IPS-20b (cell line): ENCODE measurements around the gene COG8.

Experiments used
- H3K27ac ChIP-seq: one replicate; pipeline ENCODE4 v1.5.1; 2013; ENCODE audit warnings: low read length
- H3K27me3 ChIP-seq: 2 replicates; pipeline ENCODE4 v1.6.1; 2013; ENCODE audit warnings: mild to moderate bottlenecking, low read length, inconsistent platforms; ENCODE audit not compliant: insufficient read depth
- H3K36me3 ChIP-seq: 2 replicates; pipeline ENCODE4 v1.6.1; 2013; ENCODE audit warnings: low read depth, mild to moderate bottlenecking, inconsistent platforms, low read length, moderate library complexity; ENCODE audit not compliant: insufficient read depth
- H3K4me1 ChIP-seq: 2 replicates; pipeline ENCODE4 v1.6.1; 2013; ENCODE audit warnings: mild to moderate bottlenecking, control low read depth, inconsistent platforms, low read length, moderate library complexity; ENCODE audit not compliant: insufficient read depth
- H3K4me3 ChIP-seq: 2 replicates; pipeline ENCODE4 v1.5.1; 2013; ENCODE audit warnings: mild to moderate bottlenecking, low read length, inconsistent platforms
- H3K9ac ChIP-seq: 2 replicates; pipeline ENCODE4 v1.6.1; 2013; ENCODE audit warnings: low read depth, mild to moderate bottlenecking, inconsistent platforms, low read length, moderate library complexity
- H3K9me3 ChIP-seq: 2 replicates; pipeline ENCODE4 v1.6.1; 2013; ENCODE audit warnings: mild to moderate bottlenecking, low read depth, low read length, inconsistent platforms; ENCODE audit not compliant: insufficient read depth

Gene COG8

DNA sequence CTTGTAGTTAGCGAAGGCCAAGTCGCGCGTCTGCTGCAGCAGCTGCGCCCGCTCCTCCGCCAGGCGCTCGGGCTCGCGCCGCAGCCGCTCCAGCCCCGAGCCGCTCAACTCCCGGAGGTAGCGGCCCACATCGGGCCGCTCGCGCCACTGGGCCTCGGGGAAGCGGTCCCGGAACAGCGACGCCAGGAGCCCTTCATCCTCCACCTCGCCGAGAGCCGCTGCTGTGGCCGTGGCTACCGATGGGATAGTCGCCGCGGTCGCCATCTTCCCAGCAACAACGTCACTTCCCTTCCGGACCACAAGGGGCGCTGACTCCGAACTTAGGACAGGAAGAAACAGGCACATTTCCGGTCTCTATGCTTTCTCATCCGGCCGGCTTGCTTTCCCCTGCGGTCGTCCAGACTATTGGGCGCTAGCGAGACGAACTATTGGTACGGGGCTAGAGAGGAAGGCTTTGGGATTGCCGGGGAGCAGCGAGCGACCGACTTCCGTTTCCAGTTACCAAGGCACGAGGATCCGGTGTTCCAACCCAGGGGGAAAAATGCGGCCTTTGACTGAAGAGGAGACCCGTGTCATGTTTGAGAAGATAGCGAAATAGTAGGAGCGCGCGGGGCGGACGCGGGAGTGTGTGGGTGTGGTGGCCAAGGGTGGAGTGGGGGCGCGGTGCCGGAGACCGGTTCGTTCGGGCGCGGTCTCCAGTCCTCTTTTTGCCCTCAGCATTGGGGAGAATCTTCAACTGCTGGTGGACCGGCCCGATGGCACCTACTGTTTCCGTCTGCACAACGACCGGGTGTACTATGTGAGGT, at the start of gene COG8, which contains the start of gene NIP7:
COG8 (minus strand) TSS at position 276 of the 806 bp plus-strand sequence; CDS start at position 264, 12 bp downstream.
NIP7 (plus strand) TSS at position 484 of the 806 bp plus-strand sequence; CDS start at position 542, 58 bp downstream.
- Histone ChIP-seq H3K27me3 (no peaks in the 10 kb centered on the region), H3K9ac (peak within 1 kb of the TSS; percentile 88), H3K27ac (peak within 1 kb of the TSS; percentile 89), H3K4me3 (peak within 1 kb of the TSS; percentile 83), H3K36me3 (peaks cover 62% of the 10 kb centered on the region), H3K9me3 (no peaks in the 10 kb centered on the region), H3K4me1 (peaks cover 6% of the 10 kb centered on the region; the same call in 1 of the 2 replicates)

DNA sequence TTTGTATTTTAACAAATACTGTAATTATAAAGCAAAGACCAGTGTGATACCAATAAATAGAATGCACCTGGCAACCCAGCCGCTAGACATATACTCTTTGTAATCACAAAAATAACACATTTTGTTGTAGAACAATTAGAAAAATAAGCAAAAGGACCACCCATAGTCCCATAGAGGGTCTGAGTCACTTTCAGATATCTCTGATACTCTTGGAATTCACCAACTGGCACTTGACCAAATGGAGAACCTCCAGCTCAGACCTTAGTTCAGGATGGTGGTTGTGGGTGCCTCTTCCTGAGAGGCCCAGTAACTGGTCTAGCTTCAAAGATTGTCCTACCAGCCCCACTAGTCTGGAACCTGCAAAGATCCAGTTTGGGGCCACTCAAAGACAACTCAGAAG, 47.2 kb upstream of the COG8 start:
- Histone ChIP-seq H3K4me3 (peak overlapping the region; percentile 98; the same call in 1 of the 2 replicates), H3K36me3 (peaks cover 29% of the 10 kb centered on the region), H3K4me1 (no peaks in the 10 kb centered on the region), H3K27me3 (no peaks in the 10 kb centered on the region), H3K27ac (no peak overlapping the region), H3K9me3 (no peaks in the 10 kb centered on the region), H3K9ac (no peak overlapping the region)

DNA sequence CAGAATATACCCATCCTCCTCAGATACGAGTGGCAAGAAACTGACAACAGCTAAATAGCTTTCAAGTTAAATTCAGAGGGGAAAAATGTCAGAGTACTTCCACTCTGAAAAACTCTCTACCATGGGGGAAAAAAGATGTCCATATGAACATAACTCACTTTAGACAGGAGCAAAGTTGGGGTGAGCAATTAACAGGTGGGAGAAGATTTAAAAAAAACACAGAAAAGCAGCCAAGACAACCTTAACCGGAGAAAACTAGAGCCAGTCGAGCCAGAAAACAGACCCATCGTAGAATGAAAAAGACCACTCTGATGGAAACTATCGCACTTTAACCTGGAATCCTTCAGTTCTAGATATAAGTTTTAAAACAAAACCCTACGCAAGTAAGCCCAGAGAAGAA, 45.6 kb upstream of the COG8 start:
- Histone ChIP-seq H3K27me3 (no peaks in the 10 kb centered on the region), H3K4me1 (no peaks in the 10 kb centered on the region), H3K9me3 (no peaks in the 10 kb centered on the region), H3K4me3 (peak overlapping the region; percentile 98), H3K27ac (no peak overlapping the region), H3K9ac (peak overlapping the region; percentile 96), H3K36me3 (peaks cover 43% of the 10 kb centered on the region)

DNA sequence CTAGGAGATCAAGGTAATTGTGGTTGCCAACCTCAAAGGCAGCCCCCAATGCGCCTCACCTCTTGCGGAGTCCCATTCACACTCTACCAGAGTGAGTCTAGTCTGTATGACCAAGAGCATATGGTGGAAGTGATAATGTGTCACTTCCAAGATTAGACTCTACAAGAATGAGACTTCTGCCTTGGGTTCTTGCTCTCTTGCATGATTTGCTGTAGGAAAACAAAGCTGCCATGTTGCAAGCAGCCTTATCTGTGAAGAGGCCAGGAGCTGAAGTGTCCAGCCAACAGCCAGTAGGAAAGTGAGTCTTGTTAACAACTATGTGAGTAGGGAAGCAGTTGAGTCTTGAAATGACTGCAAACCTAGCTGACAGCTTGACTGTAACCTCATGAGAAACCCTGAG, 43.1 kb upstream of the COG8 start:
- H3K4me3 ChIP-seq, result no peak overlapping the region
- no peak overlapping the region for H3K9ac ChIP-seq
- peaks cover 69% of the 10 kb centered on the region for H3K36me3 ChIP-seq
- H3K27me3 ChIP-seq, result no peaks in the 10 kb centered on the region
- no peaks in the 10 kb centered on the region for H3K4me1 ChIP-seq
- no peak overlapping the region for H3K27ac ChIP-seq
- no peaks in the 10 kb centered on the region for H3K9me3 ChIP-seq

DNA sequence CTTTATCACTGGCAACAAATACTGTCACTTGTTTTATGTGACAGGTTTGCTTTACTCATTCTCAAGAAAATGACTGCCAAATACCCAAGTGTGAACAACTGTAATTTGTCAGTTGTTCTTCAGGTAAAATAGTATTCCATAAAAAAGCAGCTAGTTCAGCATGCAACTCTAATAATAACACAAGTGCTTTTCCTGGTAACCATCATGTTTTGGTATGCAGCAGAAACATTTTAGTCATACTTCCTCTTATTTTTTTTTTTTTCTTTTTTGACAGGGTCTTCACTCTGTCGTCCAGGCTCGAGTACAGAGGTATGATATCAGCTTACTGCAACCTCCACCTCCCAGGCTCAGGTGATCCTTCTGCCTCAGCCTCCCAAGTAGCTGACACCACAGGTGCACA, 41.9 kb upstream of the COG8 start:
- Histone ChIP-seq H3K4me1 (no peaks in the 10 kb centered on the region), H3K4me3 (no peak overlapping the region), H3K27me3 (no peaks in the 10 kb centered on the region), H3K36me3 (peaks cover 70% of the 10 kb centered on the region), H3K27ac (no peak overlapping the region), H3K9me3 (no peaks in the 10 kb centered on the region), H3K9ac (no peak overlapping the region)

GRCh38 chr16:69378760-69379159, 39.4 kb upstream of the COG8 start:
- Histone ChIP-seq H3K27ac (no peak overlapping the region), H3K36me3 (peaks cover 71% of the 10 kb centered on the region), H3K9me3 (no peaks in the 10 kb centered on the region), H3K4me3 (no peak overlapping the region), H3K4me1 (no peaks in the 10 kb centered on the region), H3K9ac (no peak overlapping the region), H3K27me3 (no peaks in the 10 kb centered on the region)

- no peak overlapping the region for H3K27ac ChIP-seq
- no peaks in the 10 kb centered on the region for H3K4me1 ChIP-seq
- peaks cover 64% of the 10 kb centered on the region for H3K36me3 ChIP-seq
- H3K27me3 ChIP-seq, result no peaks in the 10 kb centered on the region
- no peaks in the 10 kb centered on the region for H3K9me3 ChIP-seq
- no peak overlapping the region; the same call in 1 of the 2 replicates for H3K9ac ChIP-seq
- no peak overlapping the region for H3K4me3 ChIP-seq
These were observed 38.7 kb upstream of the COG8 start for GRCh38 chr16:69378036-69378435.

DNA sequence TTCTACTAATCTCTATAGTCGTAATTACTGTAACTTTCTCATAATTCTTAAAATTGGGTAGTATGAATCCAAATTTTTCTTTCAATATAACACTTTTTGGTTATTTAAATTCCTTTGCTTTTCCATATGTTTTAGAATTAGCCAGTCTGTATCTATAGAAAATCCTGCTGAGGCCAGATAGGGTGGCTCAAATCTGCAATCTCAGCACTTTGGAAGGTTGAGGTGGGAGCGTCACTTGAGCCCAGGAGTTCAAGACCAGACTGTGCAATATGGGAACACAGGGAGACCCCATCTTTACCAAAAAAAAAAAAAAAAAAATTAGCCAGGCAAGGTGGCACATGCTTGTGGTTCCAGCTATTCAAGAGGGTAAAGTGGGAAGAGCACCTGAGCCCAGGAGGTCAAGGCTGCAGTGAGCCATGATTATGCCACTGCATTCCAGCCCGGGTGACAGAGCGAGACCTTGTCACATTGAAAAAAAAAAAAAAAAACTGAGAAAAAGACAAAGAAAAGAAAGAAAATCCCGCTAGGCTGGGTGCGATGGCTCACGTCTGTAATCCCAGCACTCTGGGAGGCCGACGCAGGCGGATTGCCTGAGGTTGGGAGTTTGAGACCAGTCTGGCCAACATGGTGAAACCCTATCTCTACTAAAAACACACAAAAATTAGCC, 37.2 kb upstream of the COG8 start:
- H3K36me3 ChIP-seq, result peaks cover 61% of the 10 kb centered on the region
- no peaks in the 10 kb centered on the region for H3K27me3 ChIP-seq
- H3K9me3 ChIP-seq, result no peaks in the 10 kb centered on the region
- H3K27ac ChIP-seq, result no peak overlapping the region
- H3K9ac ChIP-seq, result no peak overlapping the region
- no peak overlapping the region for H3K4me3 ChIP-seq
- no peaks in the 10 kb centered on the region for H3K4me1 ChIP-seq

DNA sequence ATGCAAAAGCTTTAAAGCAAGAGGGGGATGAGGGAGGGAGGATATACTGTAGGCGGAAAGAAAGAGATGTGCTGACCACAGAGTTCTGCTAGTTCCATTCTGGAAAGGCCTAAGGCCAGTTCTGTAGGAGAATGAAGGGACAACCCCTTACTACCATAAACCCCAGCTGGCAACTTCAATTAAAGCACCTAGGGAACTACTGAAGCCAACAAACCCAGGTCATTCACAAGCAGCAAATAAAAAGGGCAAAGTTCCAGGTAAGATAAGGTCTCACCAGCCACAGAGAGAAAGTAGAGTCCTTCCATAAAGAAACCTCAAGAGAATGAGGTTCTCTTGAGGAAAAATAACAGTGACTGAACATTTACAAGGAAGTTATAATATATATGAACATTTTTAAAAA, 33.7 kb upstream of the COG8 start:
- H3K9ac ChIP-seq, result no peak overlapping the region

DNA sequence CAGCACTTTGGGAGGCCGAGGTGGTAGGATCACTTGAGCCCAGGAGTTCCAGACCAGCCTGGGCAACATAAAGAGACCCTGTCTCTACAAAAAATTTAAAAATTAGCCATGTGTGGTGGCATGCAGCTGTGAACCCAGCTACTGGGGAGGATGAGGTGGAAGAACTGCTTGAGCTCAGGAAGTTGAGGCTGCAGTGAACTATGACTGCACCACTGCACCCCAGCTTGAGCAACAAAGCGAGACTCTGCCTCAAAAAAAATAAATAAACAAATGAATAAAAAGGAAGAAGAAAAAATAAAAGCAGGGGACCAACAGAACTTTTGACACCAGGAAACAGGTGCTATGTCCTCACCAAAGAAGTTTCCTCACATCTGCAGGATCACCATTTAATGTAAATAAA, 32.2 kb upstream of the COG8 start:
- Histone ChIP-seq H3K27ac (no peak overlapping the region), H3K4me3 (no peak overlapping the region), H3K9me3 (no peaks in the 10 kb centered on the region), H3K9ac (no peak overlapping the region), H3K36me3 (peaks cover 67% of the 10 kb centered on the region), H3K27me3 (no peaks in the 10 kb centered on the region), H3K4me1 (no peaks in the 10 kb centered on the region)

More for the DNA sequence above, 33.7 kb upstream of the COG8 start:
- no peak overlapping the region for H3K27ac ChIP-seq
- H3K9me3 ChIP-seq, result no peaks in the 10 kb centered on the region
- no peaks in the 10 kb centered on the region for H3K4me1 ChIP-seq
- peaks cover 59% of the 10 kb centered on the region for H3K36me3 ChIP-seq
- H3K4me3 ChIP-seq, result no peak overlapping the region
- H3K27me3 ChIP-seq, result no peaks in the 10 kb centered on the region

- no peaks in the 10 kb centered on the region for H3K27me3 ChIP-seq
- peaks cover 82% of the 10 kb centered on the region for H3K36me3 ChIP-seq
- H3K4me1 ChIP-seq, result no peaks in the 10 kb centered on the region
- no peak overlapping the region for H3K27ac ChIP-seq
- H3K9me3 ChIP-seq, result no peaks in the 10 kb centered on the region
- no peak overlapping the region for H3K9ac ChIP-seq
- H3K4me3 ChIP-seq, result no peak overlapping the region
These were observed 29.5 kb upstream of the COG8 start for GRCh38 chr16:69368866-69369265.

- Histone ChIP-seq H3K4me3 (no peak overlapping the region), H3K4me1 (no peaks in the 10 kb centered on the region), H3K36me3 (peaks cover 82% of the 10 kb centered on the region), H3K9ac (no peak overlapping the region), H3K27me3 (no peaks in the 10 kb centered on the region), H3K9me3 (no peaks in the 10 kb centered on the region), H3K27ac (no peak overlapping the region)
These were observed 28.6 kb upstream of the COG8 start for GRCh38 chr16:69367980-69368379.
